KG1 (cell line): ENCODE measurements around the gene S100P.

ENCODE experiments used
- DNase-seq: peaks from one replicate; lab custom pipeline; 2025; lab: John Stamatoyannopoulos, UW

S100P gene

DNA sequence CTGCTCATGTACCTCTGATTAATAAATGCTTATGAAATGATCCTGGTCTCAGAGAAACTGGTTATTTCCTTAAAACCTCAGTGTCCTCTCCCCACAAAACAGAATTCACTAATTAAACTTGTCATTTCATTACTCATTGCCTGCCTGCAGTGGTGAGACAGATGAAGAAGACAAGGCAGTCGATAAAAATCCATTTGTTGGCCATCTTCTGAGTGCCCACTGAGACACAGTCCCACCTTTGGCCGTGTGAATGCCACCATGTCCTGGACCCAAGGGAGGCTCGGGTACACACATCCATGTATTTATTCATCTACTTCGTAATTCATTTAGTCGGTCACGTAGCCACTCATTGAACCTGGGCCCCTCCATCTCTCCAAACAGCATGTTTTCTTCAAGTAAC lies 3.5 kb downstream of the S100P start:
- DNase-seq: no peak

GRCh38 chr4:6699388-6699787 lies 5.7 kb downstream of the S100P start:
- no peak for DNase-seq

GRCh38 chr4:6699903-6700302 lies 6.2 kb downstream of the S100P start:
- DNase-seq: no peak

- no peak for DNase-seq
These were observed 7.7 kb downstream of the S100P start for GRCh38 chr4:6701371-6701770.

GRCh38 chr4:6702761-6703160 lies 9.1 kb downstream of the S100P start:
- no peak for DNase-seq

DNA sequence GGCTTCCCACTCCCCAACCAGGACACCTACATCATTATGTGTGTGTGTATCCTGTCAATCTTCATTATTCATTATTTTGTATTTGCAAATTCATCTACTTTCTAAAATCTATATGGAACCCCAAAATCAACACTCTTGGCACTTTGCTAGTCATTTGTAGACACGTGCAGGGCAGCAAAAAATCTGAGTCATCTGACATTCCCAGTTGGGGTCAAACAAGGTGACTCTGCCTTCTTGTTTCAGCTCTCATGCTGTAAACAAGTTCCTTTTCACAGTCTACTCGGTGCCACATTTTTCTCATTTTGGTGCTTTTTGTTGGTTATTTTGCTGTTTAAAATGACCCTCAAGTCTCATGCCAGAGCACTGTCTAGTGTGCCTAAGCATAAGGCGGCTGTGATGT lies 10.1 kb downstream of the S100P start:
- DNase-seq: no peak

DNA sequence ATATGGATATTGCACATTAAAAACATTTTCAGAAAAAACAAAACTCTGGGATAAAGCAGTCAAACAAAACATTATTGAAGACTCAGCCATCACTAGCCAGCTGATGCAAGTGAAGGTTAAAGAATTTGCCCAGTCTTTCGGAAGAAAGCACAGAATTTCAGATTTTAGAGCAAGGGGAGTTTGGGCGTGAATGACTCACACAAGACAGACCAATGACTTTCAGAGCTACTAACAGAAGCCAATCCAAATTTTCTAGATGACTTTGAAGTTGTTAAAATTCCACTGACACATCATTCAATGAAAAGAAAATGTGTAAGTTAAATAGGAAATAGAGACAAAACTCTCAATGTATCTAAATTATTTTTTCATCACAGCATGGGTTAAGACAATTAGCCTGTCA lies 12.0 kb downstream of the S100P start:
- no peak for DNase-seq

DNA sequence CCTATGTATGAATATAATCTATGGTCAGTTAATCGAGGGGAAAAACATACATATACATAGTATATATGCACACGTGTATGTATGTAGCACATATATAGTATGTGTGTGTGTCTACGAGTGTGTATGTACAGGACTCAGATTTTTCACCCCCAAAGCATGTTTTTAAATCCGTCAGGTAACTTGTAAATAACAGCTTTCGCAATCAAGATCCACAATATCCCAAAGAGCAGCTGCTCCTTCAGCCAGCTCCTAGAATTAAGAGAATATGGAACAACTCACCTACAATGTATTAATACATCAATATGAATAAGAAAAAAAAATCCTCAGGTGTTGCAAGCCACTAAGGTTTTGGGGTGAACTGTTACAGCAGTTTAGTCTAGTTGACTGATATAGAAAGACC lies 12.5 kb downstream of the S100P start:
- DNase-seq: no peak

DNA sequence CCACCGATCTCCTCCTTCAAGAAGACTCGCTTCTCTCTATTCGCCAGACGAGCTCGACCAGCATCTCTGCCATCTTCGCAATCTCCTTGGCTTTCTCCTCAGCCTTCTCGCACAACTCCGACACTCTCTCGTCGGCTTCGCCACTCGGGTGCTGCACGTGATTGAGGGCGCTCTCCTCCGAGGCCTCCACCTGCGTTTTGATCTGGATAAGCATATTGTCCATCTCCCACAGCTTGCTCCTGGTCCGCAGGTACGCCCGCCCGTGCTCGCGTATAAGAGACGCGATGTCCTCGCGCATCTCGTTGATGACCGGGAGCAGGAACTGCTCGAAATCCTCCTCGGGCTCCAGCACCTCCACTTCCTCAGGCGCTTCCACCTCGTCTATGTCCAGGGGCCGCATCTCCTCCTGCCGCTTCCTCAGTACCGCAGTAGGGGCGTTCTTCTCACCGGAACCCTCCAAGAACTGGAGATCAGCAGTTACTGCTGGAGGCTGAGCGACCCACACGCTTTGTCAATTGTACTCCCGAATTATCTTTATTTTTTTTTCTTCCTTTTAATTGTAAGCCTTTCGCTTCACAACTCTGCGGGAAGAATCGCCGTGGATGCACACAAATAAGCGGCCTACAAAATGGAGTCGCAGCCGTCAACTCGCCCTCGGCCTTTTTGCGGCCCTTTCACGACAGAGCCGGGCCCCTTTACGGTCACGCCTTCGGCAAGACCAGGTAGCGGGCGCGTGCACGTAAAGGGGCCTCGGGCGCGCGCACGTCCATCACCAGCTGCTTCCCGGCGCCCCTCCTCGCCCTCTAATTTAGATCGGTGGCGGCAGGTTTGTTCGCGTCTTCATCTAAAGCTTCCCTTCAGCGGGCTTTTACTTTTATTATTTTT lies 15.8 kb downstream of the S100P start, which contains the start of gene MRFAP1L1:
TSS of gene MRFAP1L1 (minus strand) at position 636 of the 885 bp plus-strand sequence. CDS start at position 400, 236 bp downstream.
- peak; percentile 95 for DNase-seq

- DNase-seq: no peak
These were observed 16.6 kb downstream of the S100P start for GRCh38 chr4:6710282-6710681.

DNA sequence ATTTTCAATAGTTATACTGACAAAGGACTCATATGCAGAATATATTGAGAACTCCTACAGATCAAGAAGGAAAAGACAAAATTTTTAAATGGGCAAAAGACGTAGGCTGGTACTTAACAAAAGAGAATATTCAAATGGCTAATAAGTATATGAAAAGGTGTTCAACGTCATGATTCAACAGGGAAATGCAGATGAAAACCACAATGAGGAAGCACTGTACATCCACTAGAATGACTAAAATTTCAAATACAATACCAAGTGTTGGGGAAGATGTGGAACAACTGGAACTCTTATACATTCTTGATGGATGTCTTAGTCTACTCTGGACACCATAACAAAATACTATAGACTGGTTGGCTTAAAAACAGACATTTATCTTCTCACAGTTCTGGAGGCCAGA lies 17.3 kb downstream of the S100P start:
- DNase-seq: no peak

- no peak for DNase-seq
These were observed 21.3 kb downstream of the S100P start for GRCh38 chr4:6714954-6715353.

GRCh38 chr4:6715704-6716017 lies 22.0 kb downstream of the S100P start:
- DNase-seq: no peak

- DNase-seq: peak; percentile 86
These were observed 22.6 kb downstream of the S100P start, which contains the start of gene BLOC1S4 for GRCh38 chr4:6716018-6716911. Gene BLOC1S4 (plus strand): TSS chr4:6716174. CDS start chr4:6716210, 36 bp downstream.

- no peak for DNase-seq
These were observed 23.4 kb downstream of the S100P start for GRCh38 chr4:6716958-6717655.

GRCh38 chr4:6718932-6719610 lies 25.4 kb downstream of the S100P start:
- DNase-seq: no peak

DNA sequence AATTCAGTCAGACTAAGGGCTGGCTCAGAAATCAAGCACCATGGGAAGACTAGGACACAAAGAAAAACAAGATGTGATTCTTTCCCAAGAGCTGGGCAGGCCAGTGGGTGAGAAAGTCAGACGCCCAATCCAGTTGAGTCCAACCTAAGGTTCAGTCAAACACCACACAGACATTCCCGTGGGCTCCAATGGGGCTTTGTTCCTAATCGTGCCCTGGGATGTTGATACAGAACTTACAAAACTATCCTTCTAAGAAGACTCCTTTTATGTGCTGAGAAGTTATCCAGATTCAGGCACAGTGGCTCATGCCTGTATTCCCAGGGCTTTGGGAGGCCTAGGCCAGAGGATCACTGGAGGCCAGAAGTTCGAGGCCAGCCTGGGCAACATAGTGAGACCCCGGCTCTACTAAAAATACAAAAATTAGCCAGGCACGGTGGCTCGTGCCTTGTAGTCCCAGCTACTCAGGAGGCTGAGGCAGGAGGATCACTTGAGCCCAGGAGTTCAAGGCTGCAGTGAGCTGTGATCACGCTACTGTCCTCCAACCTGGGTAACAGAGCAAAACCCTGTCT lies 26.0 kb downstream of the S100P start:
- DNase-seq: no peak

DNA sequence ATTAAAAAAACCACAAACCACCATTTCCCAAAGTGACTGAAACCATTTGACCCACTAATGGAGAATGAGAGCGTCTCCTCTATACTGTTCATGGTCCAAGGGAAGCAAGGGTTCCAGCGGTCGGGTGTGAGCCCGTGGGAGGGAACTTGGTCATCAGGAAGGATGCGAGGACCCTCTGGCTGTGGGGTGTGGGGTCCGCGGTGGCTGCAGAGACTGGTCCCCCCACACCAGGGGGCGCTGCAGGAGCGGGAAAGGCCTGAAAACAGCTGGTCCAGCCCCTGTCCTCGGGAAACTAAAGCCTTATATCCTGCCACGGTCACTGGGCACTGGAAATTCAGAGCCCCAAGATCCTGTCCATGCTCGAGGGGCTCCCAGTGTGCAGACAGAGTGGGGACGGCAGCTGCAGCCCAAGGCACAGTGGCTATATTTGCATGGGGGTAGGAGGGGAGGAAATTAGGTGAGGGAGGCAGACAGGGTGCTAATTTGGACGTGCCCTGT lies 26.6 kb downstream of the S100P start:
- peak; percentile 50 for DNase-seq

DNA sequence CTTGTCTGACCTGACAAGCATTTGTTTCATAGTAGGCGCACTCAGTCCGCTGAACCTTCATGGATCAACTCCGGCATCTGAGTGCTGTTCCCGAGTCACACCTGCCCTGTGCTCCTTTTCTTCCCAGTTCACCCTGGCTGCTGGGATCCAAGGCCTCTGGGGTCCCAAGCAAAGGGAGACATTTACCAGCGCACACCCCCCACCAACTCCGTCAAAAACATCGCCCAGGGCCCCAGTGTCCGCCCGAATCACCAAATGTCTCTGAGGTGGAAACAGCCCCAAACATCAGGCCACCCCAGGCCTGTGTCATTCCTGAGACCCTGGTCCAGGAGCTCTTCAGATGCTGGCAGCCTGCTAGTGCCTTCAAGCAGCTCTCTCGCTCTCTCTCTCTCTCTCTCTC lies 27.4 kb downstream of the S100P start:
- DNase-seq: no peak

GRCh38 chr4:6722891-6723290 lies 29.2 kb downstream of the S100P start:
- no peak for DNase-seq

DNA sequence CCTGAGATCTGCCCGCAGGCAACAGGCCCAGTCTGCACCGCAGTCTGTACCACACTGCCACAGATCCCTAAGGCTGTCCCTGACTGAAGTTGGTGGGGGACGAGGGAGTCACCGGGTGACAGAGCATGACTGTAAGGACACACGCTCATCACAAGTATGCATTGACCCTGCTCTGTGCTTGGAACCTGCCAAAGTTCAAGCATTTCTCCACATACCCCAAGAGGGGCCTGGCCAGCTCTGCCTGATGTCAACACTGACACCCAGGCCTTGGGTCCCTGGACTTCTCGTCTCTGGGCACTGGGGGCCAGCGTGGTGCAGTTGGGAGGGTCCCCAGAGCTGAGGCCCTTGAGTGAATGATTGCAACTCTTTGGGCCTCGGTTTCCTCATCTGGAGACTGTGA lies 30.2 kb downstream of the S100P start:
- no peak for DNase-seq
